HG03060 (cell line): ENCODE data around the gene GPR158.

Experiments used
- ATAC-seq: cut with Tn5 transposase; IDR thresholded peaks from one replicate; pipeline ENCODE4 v1.9.1; 2021; ENCODE audit warnings: low read depth, moderate number of reproducible peaks; ENCODE audit not compliant: unreplicated experiment

Gene GPR158

GRCh38 chr10:25198151-25198550, 23.4 kb downstream of the GPR158 start:
- ATAC-seq: no peak

GRCh38 chr10:25206693-25207414, 32.1 kb downstream of the GPR158 start:
- no peak for ATAC-seq

GRCh38 chr10:25209618-25210017, 34.8 kb downstream of the GPR158 start:
- ATAC-seq: no peak

- ATAC-seq: no peak
Measured at GRCh38 chr10:25210265-25210664, 35.5 kb downstream of the GPR158 start.

- ATAC-seq: no peak
Measured at GRCh38 chr10:25220156-25220555, 45.4 kb downstream of the GPR158 start.

GRCh38 chr10:25222085-25222660, 47.4 kb downstream of the GPR158 start:
- ATAC-seq: no peak

GRCh38 chr10:25226775-25227682, 52.2 kb downstream of the GPR158 start:
- no peak for ATAC-seq

GRCh38 chr10:25231751-25232150, 57.0 kb downstream of the GPR158 start:
- ATAC-seq: no peak

GRCh38 chr10:25232204-25232603, 57.4 kb downstream of the GPR158 start:
- ATAC-seq: no peak

- ATAC-seq: no peak
Measured at GRCh38 chr10:25245165-25245564, 70.4 kb downstream of the GPR158 start.

- ATAC-seq: no peak
Measured at GRCh38 chr10:25257646-25258045, 82.8 kb downstream of the GPR158 start.

- ATAC-seq: no peak
Measured at GRCh38 chr10:25261110-25261509, 86.3 kb downstream of the GPR158 start.

GRCh38 chr10:25261558-25261957, 86.8 kb downstream of the GPR158 start:
- ATAC-seq: no peak

GRCh38 chr10:25263931-25264330, 89.1 kb downstream of the GPR158 start:
- ATAC-seq: no peak

- ATAC-seq: no peak
Measured at GRCh38 chr10:25278180-25278579, 103.4 kb downstream of the GPR158 start.

- ATAC-seq: no peak
Measured at GRCh38 chr10:25280076-25280475, 105.3 kb downstream of the GPR158 start.

GRCh38 chr10:25280573-25280972, 105.8 kb downstream of the GPR158 start:
- no peak for ATAC-seq

GRCh38 chr10:25285809-25286208, 111.0 kb downstream of the GPR158 start:
- no peak for ATAC-seq

GRCh38 chr10:25288181-25288580, 113.4 kb downstream of the GPR158 start:
- ATAC-seq: no peak

- ATAC-seq: no peak
Measured at GRCh38 chr10:25294032-25294926, 119.5 kb downstream of the GPR158 start.
